K562 (cell line): Measurements from ENCODE around the gene IGSF21.

Source experiments
- HNRNPK ChIP-seq: fragments of 200-400 bp; formaldehyde crosslinking; IDR thresholded peaks from one replicate; pipeline ENCODE4 v1.6.1; 2018; ENCODE audit warnings: mild to moderate bottlenecking, low read depth, low read length; ENCODE audit not compliant: poor library complexity, severe bottlenecking
- KHSRP ChIP-seq: fragments of 450-650 bp; IDR thresholded peaks from 2 replicates; pipeline ENCODE4 v1.6.1; 2017
- KLF13 ChIP-seq: fragments of 450-650 bp; IDR thresholded peaks from 2 replicates; pipeline ENCODE4 v1.6.1; 2016; ENCODE audit warnings: missing genetic modification characterization, low read depth, mild to moderate bottlenecking, missing compliant biosample characterization, moderate library complexity, borderline replicate concordance
- RBFOX2 ChIP-seq: fragments of 200-400 bp; formaldehyde crosslinking; IDR thresholded peaks from 2 replicates; pipeline ENCODE4 v1.6.1; 2017; ENCODE audit warnings: low read depth, mild to moderate bottlenecking, low read length, moderate library complexity
- RERE ChIP-seq: sonication (generic); formaldehyde crosslinking; IDR thresholded peaks from 2 replicates; pipeline ENCODE4 v1.8.0; 2023; ENCODE audit warnings: missing genetic modification reagents, mild to moderate bottlenecking, borderline replicate concordance
- STAT5A ChIP-seq: IDR thresholded peaks from 2 replicates; pipeline ENCODE4 v1.6.1; 2012; ENCODE audit warnings: low read length, inconsistent platforms, borderline replicate concordance
- THAP7 ChIP-seq: fragments of 250-450 bp; sonication (Bioruptor Pico); IDR thresholded peaks from 2 replicates; pipeline ENCODE4 v1.5.0; 2021
- TSC22D4 ChIP-seq: fragments of 450-650 bp; IDR thresholded peaks from 2 replicates; pipeline ENCODE4 v1.6.1; 2016; ENCODE audit warnings: missing genetic modification characterization, missing biosample characterization, control low read depth
- USF1 ChIP-seq: sonication (generic); formaldehyde crosslinking; IDR thresholded peaks from 2 replicates; pipeline ENCODE4 v1.9.0; 2022; ENCODE audit warnings: mild to moderate bottlenecking, missing genetic modification reagents
- ZBTB12 ChIP-seq: fragments of 250-450 bp; sonication (Bioruptor Pico); IDR thresholded peaks from 2 replicates; pipeline ENCODE4 v1.4.0; 2020
- ZNF41 ChIP-seq: fragments of 250-450 bp; sonication (Bioruptor Pico); conservative IDR thresholded peaks from 2 replicates; pipeline ENCODE4 v1.4.0; 2020; ENCODE audit warnings: mild to moderate bottlenecking

- TF ChIP-seq ZNF41 (CRISPR knock-in tag) (no peak), THAP7 (no peak), TSC22D4 (tag) (no peak), ZBTB12 (no peak), RBFOX2 (no peak), RERE (CRISPR knock-in tag) (no peak), KHSRP (no peak), KLF13 (tag) (no peak), HNRNPK (no peak), USF1 (CRISPR knock-in tag) (no peak), STAT5A (no peak)
Observed at GRCh38 chr1:18341291-18342069, 233.9 kb downstream of the IGSF21 start.
